HFF-Myc (cell line): ENCODE data around the gene MCAM.

ENCODE experiments used
- DNase-seq: peaks from one replicate; pipeline ENCODE4 v3.0.0-alpha.2; 2011; ENCODE audit warnings: low read depth; ENCODE audit errors: extremely low read depth
- H3K4me3 ChIP-seq: replicated peaks from 2 replicates; pipeline ENCODE4 v1.5.1; 2011; ENCODE audit warnings: low read depth, mild to moderate bottlenecking, control low read depth, low read length
- CTCF ChIP-seq: IDR thresholded peaks from 2 replicates; pipeline ENCODE4 v1.5.1; 2012; ENCODE audit warnings: mild to moderate bottlenecking, low read depth, low read length, control low read depth; ENCODE audit errors: missing control alignments

The MCAM gene

GRCh38 chr11:119339589-119340334, 22.8 kb upstream of the MCAM start:
- no peak for DNase-seq
- H3K4me3 ChIP-seq, result peak overlapping the region; percentile 39
- peak; percentile 81 for TF ChIP-seq CTCF

GRCh38 chr11:119338965-119339588, 22.1 kb upstream of the MCAM start:
- TF ChIP-seq CTCF, result no peak
- DNase-seq, result no peak
- peak overlapping the region; percentile 39; the same call in 1 of the 2 replicates for H3K4me3 ChIP-seq

GRCh38 chr11:119338318-119338890, 21.5 kb upstream of the MCAM start:
- peak; percentile 67 for DNase-seq
- peak overlapping the region; percentile 38 for H3K4me3 ChIP-seq
- peak; percentile 92 for TF ChIP-seq CTCF

- H3K4me3 ChIP-seq, result peak overlapping the region; percentile 38
- DNase-seq, result peak; percentile 29
- TF ChIP-seq CTCF, result no peak
Measured at GRCh38 chr11:119337581-119338317, 20.8 kb upstream of the MCAM start.

GRCh38 chr11:119336744-119337469, 20.0 kb upstream of the MCAM start:
- peak overlapping the region; percentile 38 for H3K4me3 ChIP-seq
- no peak for TF ChIP-seq CTCF
- no peak for DNase-seq

- TF ChIP-seq CTCF, result no peak
- H3K4me3 ChIP-seq, result peak overlapping the region; percentile 77
- DNase-seq, result no peak
Measured at GRCh38 chr11:119335655-119336543, 19.0 kb upstream of the MCAM start.
